B cell (primary cell): Measurements from ENCODE around the gene SLC29A3.

ENCODE experiments used
- CTCF ChIP-seq: fragments of 200-600 bp; IDR thresholded peaks from one replicate; pipeline ENCODE4 v1.8.0; 2022; ENCODE audit warnings: antibody characterized with exemption, mild to moderate bottlenecking
- EZH2 ChIP-seq: IDR thresholded peaks from 2 replicates; pipeline ENCODE4 v1.6.1; 2012; ENCODE audit warnings: borderline replicate concordance, low read depth, mild to moderate bottlenecking, moderate library complexity, low read length; ENCODE audit not compliant: insufficient read depth, poor library complexity, severe bottlenecking

GRCh38 chr10:71271662-71272055, 47.4 kb upstream of the SLC29A3 start:
- TF ChIP-seq CTCF (no peak), EZH2 (no peak)
